SU-DHL-6 (cell line): Measurements from ENCODE around the gene EPHB2.

Source experiments
- H2AFZ ChIP-seq: fragments of 200-600 bp; sonication (generic); 2 replicates; pipeline ENCODE4 v1.6.1; 2014; ENCODE audit warnings: low read depth, mild to moderate bottlenecking, moderate library complexity, mixed read lengths, antibody characterized with exemption, low read length; ENCODE audit not compliant: severe bottlenecking
- H3F3A ChIP-seq: fragments of 200-600 bp; shearing (Covaris generic); 2 replicates; pipeline ENCODE4 v1.6.0; 2016; ENCODE audit warnings: antibody characterized with exemption, mild to moderate bottlenecking; ENCODE audit not compliant: insufficient read depth
- H3K27ac ChIP-seq: fragments of 200-600 bp; sonication (generic); 2 replicates; pipeline ENCODE4 v1.5.1; 2016; ENCODE audit warnings: low read depth, mild to moderate bottlenecking, low read length, moderate library complexity, mixed read lengths
- H3K27me3 ChIP-seq: fragments of 200-600 bp; sonication (generic), shearing (Covaris generic); 2 replicates; pipeline ENCODE4 v1.6.0; 2014; ENCODE audit warnings: mild to moderate bottlenecking, low read length
- H3K36me3 ChIP-seq: fragments of 200-600 bp; sonication (generic); 2 replicates; pipeline ENCODE4 v1.6.1; 2014; ENCODE audit warnings: mild to moderate bottlenecking, low read length, mixed read lengths
- H3K4me2 ChIP-seq: fragments of 300-600, 200-600 bp; shearing (Covaris generic), sonication (generic); 2 replicates; pipeline ENCODE4 v1.6.0; 2014; ENCODE audit warnings: low read length, low read depth, mild to moderate bottlenecking; ENCODE audit not compliant: poor library complexity, severe bottlenecking
- H3K4me3 ChIP-seq: fragments of 200-600 bp; sonication (generic); 2 replicates; pipeline ENCODE4 v1.5.1; 2014; ENCODE audit warnings: antibody characterized with exemption, low read length, mild to moderate bottlenecking, mixed read lengths; ENCODE audit not compliant: insufficient read depth, poor library complexity, severe bottlenecking
- H3K79me2 ChIP-seq: fragments of 200-600 bp; sonication (generic); 2 replicates; pipeline ENCODE4 v1.6.1; 2014; ENCODE audit warnings: mild to moderate bottlenecking, low read length, moderate library complexity; ENCODE audit not compliant: insufficient read depth
- H3K9ac ChIP-seq: fragments of 200-600 bp; sonication (generic); 2 replicates; pipeline ENCODE4 v1.7.0; 2014; ENCODE audit warnings: mild to moderate bottlenecking, low read length
- H3K9me2 ChIP-seq: fragments of 200-600 bp; sonication (generic); replicated peaks from 2 replicates; pipeline ENCODE4 v1.6.1; 2014; ENCODE audit warnings: low read length; ENCODE audit not compliant: insufficient read depth
- H3K9me3 ChIP-seq: fragments of 200-600 bp; sonication (generic); 2 replicates; pipeline ENCODE4 v1.6.1; 2014; ENCODE audit warnings: low read length, mixed read lengths; ENCODE audit not compliant: insufficient read depth
- H4K20me1 ChIP-seq: fragments of 200-600 bp; sonication (generic); 2 replicates; pipeline ENCODE4 v1.6.1; 2014; ENCODE audit warnings: low read depth, mild to moderate bottlenecking, antibody characterized with exemption, low read length, moderate library complexity, mixed read lengths
- CTCF ChIP-seq: fragments of 200-600 bp; sonication (generic); IDR thresholded peaks from one replicate; pipeline ENCODE4 v1.5.1; 2017; ENCODE audit warnings: antibody characterized with exemption, mild to moderate bottlenecking, low read length, moderate library complexity; ENCODE audit not compliant: insufficient read depth, poor library complexity, severe bottlenecking
- EZH2phosphoT487 ChIP-seq: fragments of 200-600 bp; sonication (generic), shearing (Covaris generic); conservative IDR thresholded peaks from 2 replicates; pipeline ENCODE4 v1.6.1; 2018; ENCODE audit warnings: mild to moderate bottlenecking, antibody characterized with exemption, low read length, moderate library complexity, mixed read lengths

Gene EPHB2

GRCh38 chr1:22804969-22805671, 94.5 kb downstream of the EPHB2 start:
- H3K4me3 ChIP-seq = no peak overlapping the region
- no peaks in the 10 kb centered on the region for H3K79me2 ChIP-seq
- H3K27me3 ChIP-seq = no peaks in the 10 kb centered on the region
- H3K9me3 ChIP-seq = no peaks in the 10 kb centered on the region
- H3F3A ChIP-seq = no peaks in the 10 kb centered on the region
- H3K9ac ChIP-seq = no peak overlapping the region
- H3K27ac ChIP-seq = no peak overlapping the region
- H3K9me2 ChIP-seq = no peaks in the 10 kb centered on the region
- TF ChIP-seq CTCF = no peak
- TF ChIP-seq EZH2phosphoT487 = no peak
- no peaks in the 10 kb centered on the region for H3K36me3 ChIP-seq
- no peak overlapping the region for H2AFZ ChIP-seq
- no peak overlapping the region for H3K4me2 ChIP-seq
- no peaks in the 10 kb centered on the region for H4K20me1 ChIP-seq

- H3K27ac ChIP-seq = no peak overlapping the region
- H3F3A ChIP-seq = no peaks in the 10 kb centered on the region
- no peak overlapping the region for H2AFZ ChIP-seq
- no peak for TF ChIP-seq EZH2phosphoT487
- no peak for TF ChIP-seq CTCF
- H3K9ac ChIP-seq = no peak overlapping the region
- no peak overlapping the region for H3K4me2 ChIP-seq
- H3K27me3 ChIP-seq = no peaks in the 10 kb centered on the region
- H3K9me3 ChIP-seq = no peaks in the 10 kb centered on the region
- no peaks in the 10 kb centered on the region for H4K20me1 ChIP-seq
- H3K9me2 ChIP-seq = no peaks in the 10 kb centered on the region
- H3K36me3 ChIP-seq = no peaks in the 10 kb centered on the region
- H3K79me2 ChIP-seq = no peaks in the 10 kb centered on the region
- no peak overlapping the region for H3K4me3 ChIP-seq
Observed at GRCh38 chr1:22805672-22806038, 95.0 kb downstream of the EPHB2 start.

- H3F3A ChIP-seq = no peaks in the 10 kb centered on the region
- no peaks in the 10 kb centered on the region for H3K79me2 ChIP-seq
- no peak overlapping the region for H2AFZ ChIP-seq
- no peaks in the 10 kb centered on the region for H3K36me3 ChIP-seq
- H3K9ac ChIP-seq = no peak overlapping the region
- H3K4me2 ChIP-seq = no peak overlapping the region
- H3K27me3 ChIP-seq = no peaks in the 10 kb centered on the region
- no peaks in the 10 kb centered on the region for H3K9me2 ChIP-seq
- H3K4me3 ChIP-seq = no peak overlapping the region
- no peaks in the 10 kb centered on the region for H4K20me1 ChIP-seq
- no peaks in the 10 kb centered on the region for H3K9me3 ChIP-seq
- no peak for TF ChIP-seq EZH2phosphoT487
- no peak for TF ChIP-seq CTCF
- no peak overlapping the region for H3K27ac ChIP-seq
Observed at GRCh38 chr1:22806584-22806983, 95.9 kb downstream of the EPHB2 start.
